ENCODE results near the gene C1orf87. TPM values are rescaled to one million over a fixed set of nuclear protein-coding genes. Genes with fewer than 3 reads are reported as not detected.

C1orf87 gene
- total RNA-seq, 1 experiment from 2014 or later: not detected

DNA sequence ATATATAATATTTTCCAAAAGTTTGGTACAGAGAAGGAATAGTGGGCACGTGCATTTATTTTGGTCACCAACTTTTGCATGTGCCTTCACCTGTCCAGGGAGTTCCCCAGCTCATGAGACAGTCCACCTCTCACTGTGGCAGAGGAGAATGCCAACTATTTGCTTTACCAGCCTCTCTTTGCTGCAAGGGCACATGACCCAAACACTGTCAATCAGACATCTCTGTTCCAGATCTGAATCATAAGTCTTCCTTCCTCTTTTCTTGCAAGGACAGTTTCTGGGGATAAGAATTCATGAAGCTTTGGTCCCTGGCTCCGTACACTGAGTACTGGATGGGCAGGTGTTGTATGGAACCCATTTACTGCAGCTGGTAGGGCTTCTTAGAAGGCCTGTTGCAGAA, 38.6 kb downstream of the C1orf87 start:
- BruUV-seq (replicated peaks): no TSS peak
- H3K27me3 Mint-ChIP-seq (ENCODE audit: insufficient read depth, unreplicated experiment): no peaks in the 10 kb centered on the region
- Histone ChIP-seq H3K27me3 (replicated peaks; ENCODE audit: control insufficient read depth, insufficient read depth, low read length) (no peaks in the 10 kb centered on the region), H3K4me1 (no peaks in the 10 kb centered on the region), H3K4me3 (ENCODE audit: low read depth, low read length) (no peak overlapping the region), H3K9me3 (no peaks in the 10 kb centered on the region), H3K36me3 (ENCODE audit: control insufficient read depth, insufficient read depth, low read length) (no peaks in the 10 kb centered on the region)
- H3K4me3 Mint-ChIP-seq (ENCODE audit: unreplicated experiment): no peak overlapping the region
- ChIA-PET POLR2A (no interaction called here), CTCF (no interaction called here)
- DNase-seq: no peak
- no peaks in the 10 kb centered on the region for H3K9me3 Mint-ChIP-seq (ENCODE audit: unreplicated experiment)
- no peaks in the 10 kb centered on the region for H3K4me1 Mint-ChIP-seq (ENCODE audit: low read depth, unreplicated experiment)
- intact Hi-C loops (cut with micrococcal nuclease; ENCODE audit: unreplicated experiment): no loop called here
- no peak overlapping the region for H3K27ac Mint-ChIP-seq (ENCODE audit: unreplicated experiment)
- H3K36me3 Mint-ChIP-seq (ENCODE audit: insufficient read depth, unreplicated experiment): no peaks in the 10 kb centered on the region
- no peak for TF ChIP-seq CTCF (IDR thresholded peaks at IDR 0.05; ENCODE audit: insufficient read depth in 1 of 2, low read depth in 1 of 2, low read length in 1 of 2, severe bottlenecking in 1 of 2, unreplicated experiment in 1 of 2)

GRCh38 chr1:60033066-60033465, 40.5 kb downstream of the C1orf87 start:
- no peaks in the 10 kb centered on the region for H3K36me3 Mint-ChIP-seq (ENCODE audit: insufficient read depth, unreplicated experiment)

DNA sequence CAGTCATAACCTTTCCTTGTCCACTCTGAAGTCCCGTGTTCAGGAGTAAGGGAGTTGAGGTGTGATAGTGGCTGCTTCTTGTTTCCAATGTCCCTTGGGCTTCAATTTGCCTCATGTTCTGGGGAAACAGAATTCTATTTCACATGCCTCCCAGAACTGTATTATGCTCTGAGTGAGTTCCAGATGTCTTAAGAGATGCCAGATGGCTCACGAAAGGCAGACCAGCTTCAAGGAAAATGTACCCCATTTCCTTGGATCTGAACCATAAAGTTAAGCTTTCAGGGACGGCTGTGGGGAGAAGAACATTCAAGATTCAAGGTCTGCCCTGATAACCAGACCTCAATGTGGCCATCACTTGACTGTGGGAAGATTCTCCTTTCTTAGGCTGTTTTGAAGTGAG, 42.4 kb downstream of the C1orf87 start:
- no peaks in the 10 kb centered on the region for H3K9me3 Mint-ChIP-seq (ENCODE audit: unreplicated experiment)
- CTCF ChIA-PET: no interaction called here
- Histone ChIP-seq H3K36me3 (ENCODE audit: control insufficient read depth, insufficient read depth, low read length) (no peaks in the 10 kb centered on the region), H3K9me3 (no peaks in the 10 kb centered on the region), H3K4me1 (no peaks in the 10 kb centered on the region), H3K27me3 (replicated peaks; ENCODE audit: control insufficient read depth, insufficient read depth, low read length) (no peaks in the 10 kb centered on the region), H3K4me3 (ENCODE audit: low read depth, low read length) (no peak overlapping the region)
- H3K36me3 Mint-ChIP-seq (ENCODE audit: insufficient read depth, unreplicated experiment): no peaks in the 10 kb centered on the region
- intact Hi-C loops (cut with micrococcal nuclease; ENCODE audit: unreplicated experiment): no loop called here
- no peak for TF ChIP-seq CTCF (IDR thresholded peaks at IDR 0.05; ENCODE audit: insufficient read depth in 1 of 2, low read depth in 1 of 2, low read length in 1 of 2, severe bottlenecking in 1 of 2, unreplicated experiment in 1 of 2)
- no TSS peak for BruUV-seq (replicated peaks)
- H3K27me3 Mint-ChIP-seq (ENCODE audit: insufficient read depth, unreplicated experiment): peaks cover 16% of the 10 kb centered on the region
- H3K4me1 Mint-ChIP-seq (ENCODE audit: low read depth, unreplicated experiment): no peaks in the 10 kb centered on the region
- H3K27ac Mint-ChIP-seq (ENCODE audit: unreplicated experiment): no peak overlapping the region
- DNase-seq: no peak
- H3K4me3 Mint-ChIP-seq (ENCODE audit: unreplicated experiment): no peak overlapping the region
- POLR2A ChIA-PET: no interaction called here

More at GRCh38 chr1:60033066-60033465, 40.5 kb downstream of the C1orf87 start:
- TF ChIP-seq CTCF (IDR thresholded peaks at IDR 0.05; ENCODE audit: insufficient read depth in 1 of 2, low read depth in 1 of 2, low read length in 1 of 2, severe bottlenecking in 1 of 2, unreplicated experiment in 1 of 2): no peak
- no peaks in the 10 kb centered on the region for H3K9me3 Mint-ChIP-seq (ENCODE audit: unreplicated experiment)
- H3K27me3 ChIP-seq (replicated peaks; ENCODE audit: control insufficient read depth, insufficient read depth, low read length): no peaks in the 10 kb centered on the region
- no peaks in the 10 kb centered on the region for H3K4me1 Mint-ChIP-seq (ENCODE audit: low read depth, unreplicated experiment)
- H3K4me3 ChIP-seq (ENCODE audit: low read depth, low read length): no peak overlapping the region
- intact Hi-C loops (cut with micrococcal nuclease; ENCODE audit: unreplicated experiment): no loop called here
- H3K4me1 ChIP-seq: no peaks in the 10 kb centered on the region
- peaks cover 8% of the 10 kb centered on the region for H3K27me3 Mint-ChIP-seq (ENCODE audit: insufficient read depth, unreplicated experiment)
- no peaks in the 10 kb centered on the region for H3K36me3 ChIP-seq (ENCODE audit: control insufficient read depth, insufficient read depth, low read length)
- no peak overlapping the region for H3K4me3 Mint-ChIP-seq (ENCODE audit: unreplicated experiment)
- ChIA-PET CTCF (no interaction called here), POLR2A (no interaction called here)
- no peak for DNase-seq
- H3K27ac Mint-ChIP-seq (ENCODE audit: unreplicated experiment): no peak overlapping the region
- no TSS peak for BruUV-seq (replicated peaks)
- no peaks in the 10 kb centered on the region for H3K9me3 ChIP-seq

Data from Caco-2 (cell line).